ENCODE data around the gene CREB3. TPM values are rescaled to one million over a fixed set of nuclear protein-coding genes. Genes with fewer than 3 reads are reported as not detected.

Gene CREB3
- total and polyA plus RNA-seq, 12 donors: 16.2 to 39.1 (median 21.4) TPM

GRCh38 chr9:35756275-35757225, 24.1 kb downstream of the CREB3 start:
- intact Hi-C loops (cut with DNase I): loop anchor here in 2 of 10 donors (5.0 to 10.0 kb wide), 2 partner anchors 56 to 112 kb away; partner anchors contain the start of gene SPAG8 (in 1 of the 2)
- peak; percentile 81 to 91 (median 86) for ATAC-seq
- TF ChIP-seq, protein P1, sequence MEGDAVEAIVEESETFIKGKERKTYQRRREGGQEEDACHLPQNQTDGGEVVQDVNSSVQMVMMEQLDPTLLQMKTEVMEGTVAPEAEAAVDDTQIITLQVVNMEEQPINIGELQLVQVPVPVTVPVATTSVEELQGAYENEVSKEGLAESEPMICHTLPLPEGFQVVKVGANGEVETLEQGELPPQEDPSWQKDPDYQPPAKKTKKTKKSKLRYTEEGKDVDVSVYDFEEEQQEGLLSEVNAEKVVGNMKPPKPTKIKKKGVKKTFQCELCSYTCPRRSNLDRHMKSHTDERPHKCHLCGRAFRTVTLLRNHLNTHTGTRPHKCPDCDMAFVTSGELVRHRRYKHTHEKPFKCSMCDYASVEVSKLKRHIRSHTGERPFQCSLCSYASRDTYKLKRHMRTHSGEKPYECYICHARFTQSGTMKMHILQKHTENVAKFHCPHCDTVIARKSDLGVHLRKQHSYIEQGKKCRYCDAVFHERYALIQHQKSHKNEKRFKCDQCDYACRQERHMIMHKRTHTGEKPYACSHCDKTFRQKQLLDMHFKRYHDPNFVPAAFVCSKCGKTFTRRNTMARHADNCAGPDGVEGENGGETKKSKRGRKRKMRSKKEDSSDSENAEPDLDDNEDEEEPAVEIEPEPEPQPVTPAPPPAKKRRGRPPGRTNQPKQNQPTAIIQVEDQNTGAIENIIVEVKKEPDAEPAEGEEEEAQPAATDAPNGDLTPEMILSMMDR (IDR thresholded peaks at IDR 0.05): peak; percentile 20 to 67 (median 60)
- Histone ChIP-seq H3K4me1 (peaks cover 0 to 55% (median 29%) of the 10 kb centered on the region in 9 donors), H3K27me3 (no peaks in the 10 kb centered on the region), H3K36me3 (peaks cover 0 to 41% (median 33%) of the 10 kb centered on the region in 9 donors), H3K9me3 (no peaks in the 10 kb centered on the region), H3K4me3 (peak overlapping the region; percentile 44 to 73 (median 60)), H3K27ac (peak overlapping the region; percentile 81 to 95 (median 91))
- WGBS, 2 donors: 12% methylated on average over 46 to 48 of the region's 48 CpGs
- DNase-seq: peak; percentile 76 to 85

GRCh38 chr9:35757226-35757891, 24.9 kb downstream of the CREB3 start:
- TF ChIP-seq, protein P1 (IDR thresholded peaks at IDR 0.05): no peak
- Histone ChIP-seq H3K4me3 (peak overlapping the region; percentile 44 to 73 (median 60)), H3K36me3 (peaks cover 0 to 33% (median 25%) of the 10 kb centered on the region in 9 donors), H3K27ac (peak overlapping the region; percentile 81 to 95 (median 91)), H3K9me3 (no peaks in the 10 kb centered on the region), H3K27me3 (no peaks in the 10 kb centered on the region), H3K4me1 (peaks cover 0 to 55% (median 29%) of the 10 kb centered on the region in 9 donors)
- intact Hi-C loops (cut with DNase I): loop anchor here in 2 of 10 donors (5.0 to 10.0 kb wide), 2 partner anchors 55 to 113 kb away; partner anchors contain the start of gene SPAG8 (in 1 of the 2)
- 1% methylated on average over 20 of the region's 20 CpGs for WGBS, 2 donors
- ATAC-seq (peak; percentile 37 to 85 (median 74)), DNase-seq (peak in 1 of 2 donors; percentile 62)

DNA sequence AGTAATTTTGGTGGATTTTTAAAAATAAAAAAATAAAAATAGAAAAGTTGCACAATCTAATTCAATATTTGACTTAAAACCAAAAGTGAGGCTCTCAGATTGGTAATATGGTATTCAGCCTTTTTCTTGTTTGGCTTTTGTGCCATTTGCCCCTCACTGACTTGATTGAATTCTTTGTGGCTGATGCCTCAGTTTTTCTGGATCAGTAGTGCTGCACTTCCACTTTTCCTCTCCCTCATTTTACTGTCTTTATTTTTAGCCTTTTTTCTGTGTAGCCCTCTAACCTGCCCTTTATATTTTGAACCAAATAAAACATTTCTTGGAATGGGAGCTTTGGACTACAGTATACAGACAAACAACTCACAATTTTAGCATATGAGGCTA, 25.4 kb downstream of the CREB3 start:
- no peak for DNase-seq
- intact Hi-C loops (cut with DNase I): loop anchor here in 2 of 10 donors (5.0 to 10.0 kb wide), 2 partner anchors 54 to 113 kb away; partner anchors contain the start of gene SPAG8 (in 1 of the 2)
- Histone ChIP-seq H3K27ac (peak overlapping the region in 9 of 10 donors; percentile 87 to 95 (median 92)), H3K4me1 (peaks cover 0 to 55% (median 29%) of the 10 kb centered on the region in 9 donors), H3K27me3 (no peaks in the 10 kb centered on the region), H3K4me3 (peak overlapping the region in 6 of 10 donors; percentile 55 to 73 (median 66)), H3K9me3 (no peaks in the 10 kb centered on the region), H3K36me3 (peaks cover 0 to 28% (median 20%) of the 10 kb centered on the region in 9 donors)
- TF ChIP-seq, protein P1 (IDR thresholded peaks at IDR 0.05): no peak
- ATAC-seq: no peak
